Ovary (tissue), 3 donors: Measurements from ENCODE around the gene B3GALT4.
"Not testable (repeated sequence)": the region's sequence is repeated elsewhere in the genome, so short reads cannot be mapped to it uniquely, and the experiment has no call there.

Experiments
- CTCF ChIP-seq, 3 donors: fragments of 450-650 bp in 2 of 3; fragments of 200-600 bp in 1 of 3; IDR thresholded peaks; one replicate each; pipeline versions ENCODE4 v1.5.1 to v1.8.0; 2016 to 2022; ENCODE audit warnings: antibody characterized with exemption in 3 of 3, mild to moderate bottlenecking in 1 of 3
- POLR2A ChIP-seq: fragments of 450-650 bp; IDR thresholded peaks from one replicate; pipeline ENCODE4 v1.6.1; 2017; ENCODE audit warnings: antibody characterized with exemption, mild to moderate bottlenecking, moderate library complexity
- donor health status: DM: no; HTN: no; CAD: no.

DNA sequence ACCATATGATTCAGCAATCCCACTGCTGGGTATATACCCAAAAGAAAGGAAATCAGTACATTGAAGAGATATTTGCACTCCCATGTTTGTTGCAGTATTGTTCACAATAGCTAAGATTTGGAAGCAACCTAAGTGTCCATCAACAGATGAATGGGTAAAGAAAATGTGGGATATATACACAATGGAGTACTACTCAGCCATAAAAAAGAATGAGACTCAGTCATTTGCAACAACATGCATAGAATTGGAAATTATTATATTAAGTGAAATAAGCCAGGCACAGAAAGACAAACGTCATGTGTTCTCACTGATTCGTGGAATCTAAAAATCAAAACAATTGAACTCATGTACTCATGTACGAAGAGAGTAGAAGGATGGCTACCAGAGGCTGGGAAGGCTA is 14.4 kb upstream of the B3GALT4 start:
- TF ChIP-seq CTCF (IDR thresholded peaks at IDR 0.05); POLR2A: not testable (repeated sequence)
